Measurements from ENCODE around the gene NLRP10.

The NLRP10 gene

GRCh38 chr11:7968686-7969085 lies 3.4 kb upstream of the NLRP10 start:
- in situ Hi-C loops (cut with MboI; ENCODE audit: low sequenced_read_pairs, unreplicated experiment) = no loop called here
- TF ChIP-seq CTCF (IDR thresholded peaks at IDR 0.05; ENCODE audit: borderline replicate concordance, control extremely low read depth, extremely low read depth, insufficient read depth, missing control alignments) = no peak
- no peak for DNase-seq (ENCODE audit: low spot score)

GRCh38 chr11:7967826-7968225 lies 2.6 kb upstream of the NLRP10 start:
- TF ChIP-seq CTCF (IDR thresholded peaks at IDR 0.05; ENCODE audit: borderline replicate concordance, control extremely low read depth, extremely low read depth, insufficient read depth, missing control alignments) = no peak
- in situ Hi-C loops (cut with MboI; ENCODE audit: low sequenced_read_pairs, unreplicated experiment) = no loop called here
- DNase-seq (ENCODE audit: low spot score) = no peak

- in situ Hi-C loops (cut with MboI; ENCODE audit: low sequenced_read_pairs, unreplicated experiment) = no loop called here
These were observed 1.9 kb upstream of the NLRP10 start for GRCh38 chr11:7967097-7967496.

GRCh38 chr11:7964873-7965272 lies 374 bp downstream of the NLRP10 start:
- in situ Hi-C loops (cut with MboI; ENCODE audit: low sequenced_read_pairs, unreplicated experiment) = no loop called here
- no peak for TF ChIP-seq CTCF (IDR thresholded peaks at IDR 0.05; ENCODE audit: borderline replicate concordance, control extremely low read depth, extremely low read depth, insufficient read depth, missing control alignments)
- no peak for DNase-seq (ENCODE audit: low spot score)

More at GRCh38 chr11:7967097-7967496, 1.9 kb upstream of the NLRP10 start:
- DNase-seq (ENCODE audit: low spot score) = no peak
- no peak for TF ChIP-seq CTCF (IDR thresholded peaks at IDR 0.05; ENCODE audit: borderline replicate concordance, control extremely low read depth, extremely low read depth, insufficient read depth, missing control alignments)

- no peak for TF ChIP-seq CTCF (IDR thresholded peaks at IDR 0.05; ENCODE audit: borderline replicate concordance, control extremely low read depth, extremely low read depth, insufficient read depth, missing control alignments)
- in situ Hi-C loops (cut with MboI; ENCODE audit: low sequenced_read_pairs, unreplicated experiment) = no loop called here
These were observed 986 bp downstream of the NLRP10 start for GRCh38 chr11:7964261-7964660.

GRCh38 chr11:7955191-7955590 lies 10.1 kb downstream of the NLRP10 start:
- DNase-seq (ENCODE audit: low spot score) = no peak
- in situ Hi-C loops (cut with MboI; ENCODE audit: low sequenced_read_pairs, unreplicated experiment) = no loop called here
- TF ChIP-seq CTCF (IDR thresholded peaks at IDR 0.05; ENCODE audit: borderline replicate concordance, control extremely low read depth, extremely low read depth, insufficient read depth, missing control alignments) = no peak

More at GRCh38 chr11:7964261-7964660, 986 bp downstream of the NLRP10 start:
- no peak for DNase-seq (ENCODE audit: low spot score)

- no peak for DNase-seq (ENCODE audit: low spot score)
- in situ Hi-C loops (cut with MboI; ENCODE audit: low sequenced_read_pairs, unreplicated experiment) = no loop called here
- no peak for TF ChIP-seq CTCF (IDR thresholded peaks at IDR 0.05; ENCODE audit: borderline replicate concordance, control extremely low read depth, extremely low read depth, insufficient read depth, missing control alignments)
These were observed 15.3 kb downstream of the NLRP10 start for GRCh38 chr11:7949934-7950333.

Data from GM13976 (cell line).